Astrocyte (in vitro differentiated cells and primary cell): ENCODE data around the gene MYO15A. TPM values are rescaled to one million over a fixed set of nuclear protein-coding genes. Genes with fewer than 3 reads are reported as not detected.

Experiments
- DNase-seq: peaks from one replicate; pipeline ENCODE4 v3.0.0-alpha.2; 2010; ENCODE audit warnings: low read depth
- FAIRE-seq: peaks from 2 replicates; lab custom pipeline; 2011; peaks lifted over from hg19 to GRCh38; lab: Jason Lieb, UNC
- H2AFZ ChIP-seq: 2 replicates; pipeline ENCODE4 v1.6.0; 2012; ENCODE audit warnings: low read depth, low read length, inconsistent platforms
- H3K27ac ChIP-seq: 2 replicates; pipeline ENCODE4 v1.5.1; 2011; ENCODE audit warnings: low read depth, low read length, inconsistent platforms
- H3K27me3 ChIP-seq: 2 replicates; pipeline ENCODE4 v1.6.0; 2011; ENCODE audit warnings: low read length, inconsistent platforms; ENCODE audit not compliant: insufficient read depth
- H3K36me3 ChIP-seq: 2 replicates; pipeline ENCODE4 v1.5.1; 2011; ENCODE audit warnings: low read length, inconsistent platforms; ENCODE audit not compliant: insufficient read depth
- H3K4me1 ChIP-seq: 2 replicates; pipeline ENCODE4 v1.5.1; 2011; ENCODE audit warnings: low read length, inconsistent platforms; ENCODE audit not compliant: insufficient read depth
- H3K4me2 ChIP-seq: 2 replicates; pipeline ENCODE4 v1.6.0; 2012; ENCODE audit warnings: low read length, inconsistent platforms
- H3K4me3 ChIP-seq: 2 replicates; pipeline ENCODE4 v1.5.1; 2011; ENCODE audit warnings: low read depth, mild to moderate bottlenecking, low read length, inconsistent platforms; ENCODE audit not compliant: insufficient read depth
- H3K79me2 ChIP-seq: 2 replicates; pipeline ENCODE4 v1.6.0; 2012; ENCODE audit warnings: mild to moderate bottlenecking, low read length, inconsistent platforms; ENCODE audit not compliant: insufficient read depth
- H3K9ac ChIP-seq: 2 replicates; pipeline ENCODE4 v1.6.0; 2012; ENCODE audit warnings: mild to moderate bottlenecking, low read length, inconsistent platforms
- H3K9me3 ChIP-seq: 2 replicates; pipeline ENCODE4 v1.5.1; 2012; ENCODE audit warnings: low read depth, mild to moderate bottlenecking, low read length, inconsistent platforms; ENCODE audit not compliant: insufficient read depth
- H4K20me1 ChIP-seq: 2 replicates; pipeline ENCODE4 v1.6.0; 2012; ENCODE audit warnings: low read length, inconsistent platforms; ENCODE audit not compliant: insufficient read depth
- H3K27ac Mint-ChIP-seq: one replicate; pipeline ENCODE4 v1.8.0; 2021; ENCODE audit warnings: mild to moderate bottlenecking, mixed read lengths; ENCODE audit not compliant: unreplicated experiment
- H3K27me3 Mint-ChIP-seq: one replicate; pipeline ENCODE4 v1.8.0; 2021; ENCODE audit warnings: low read depth, mixed read lengths; ENCODE audit not compliant: unreplicated experiment
- H3K36me3 Mint-ChIP-seq: one replicate; pipeline ENCODE4 v1.8.0; 2021; ENCODE audit warnings: low read depth, mixed read lengths; ENCODE audit not compliant: unreplicated experiment
- H3K4me1 Mint-ChIP-seq: one replicate; pipeline ENCODE4 v1.8.0; 2021; ENCODE audit warnings: low read depth, mixed read lengths; ENCODE audit not compliant: unreplicated experiment
- H3K4me3 Mint-ChIP-seq: one replicate; pipeline ENCODE4 v1.8.0; 2021; ENCODE audit warnings: mild to moderate bottlenecking, moderate library complexity, mixed read lengths; ENCODE audit not compliant: unreplicated experiment
- H3K9me3 Mint-ChIP-seq: one replicate; pipeline ENCODE4 v1.8.0; 2021; ENCODE audit warnings: mild to moderate bottlenecking, mixed read lengths; ENCODE audit not compliant: unreplicated experiment
- CTCF ChIP-seq: IDR thresholded peaks from 2 replicates; pipeline ENCODE4 v1.5.1; 2011; ENCODE audit warnings: low read depth, mild to moderate bottlenecking, inconsistent platforms, low read length, moderate library complexity; ENCODE audit not compliant: insufficient read depth
- EZH2 ChIP-seq: IDR thresholded peaks from 2 replicates; pipeline ENCODE4 v1.6.1; 2012; ENCODE audit warnings: mild to moderate bottlenecking, low read length, inconsistent platforms; ENCODE audit not compliant: insufficient read depth
- total RNA-seq: library from RNA; stranded (reverse); gene quantifications from 2 replicates; pipeline ENCODE4 v1.2.1, GENCODE V29; 2021

MYO15A gene
- total RNA-seq, 1 donor from 2014 or later = 0.32 TPM

GRCh38 chr17:18122990-18123753 is 14.6 kb downstream of the MYO15A start:
- Histone ChIP-seq H3K4me1 (no peaks in the 10 kb centered on the region), H3K27ac (no peak overlapping the region), H2AFZ (no peak overlapping the region), H3K4me2 (no peak overlapping the region), H3K4me3 (no peak overlapping the region), H3K9me3 (no peaks in the 10 kb centered on the region), H3K36me3 (no peaks in the 10 kb centered on the region), H3K79me2 (no peaks in the 10 kb centered on the region), H3K9ac (no peak overlapping the region), H4K20me1 (no peaks in the 10 kb centered on the region), H3K27me3 (peaks cover 3% of the 10 kb centered on the region)
- H3K27me3 Mint-ChIP-seq = peaks cover 21% of the 10 kb centered on the region
- no peak overlapping the region for H3K4me3 Mint-ChIP-seq
- TF ChIP-seq CTCF (no peak), EZH2 (no peak)
- H3K27ac Mint-ChIP-seq = no peak overlapping the region
- peaks cover 7% of the 10 kb centered on the region for H3K9me3 Mint-ChIP-seq
- no peak for DNase-seq
- no peak for FAIRE-seq
- H3K36me3 Mint-ChIP-seq = no peaks in the 10 kb centered on the region
- no peaks in the 10 kb centered on the region for H3K4me1 Mint-ChIP-seq

- FAIRE-seq (no peak), DNase-seq (no peak)
- no peak overlapping the region for H3K4me3 Mint-ChIP-seq
- Histone ChIP-seq H2AFZ (no peak overlapping the region), H3K9me3 (no peaks in the 10 kb centered on the region), H4K20me1 (no peaks in the 10 kb centered on the region), H3K36me3 (no peaks in the 10 kb centered on the region), H3K27ac (no peak overlapping the region), H3K4me3 (no peak overlapping the region), H3K9ac (no peak overlapping the region), H3K4me1 (no peaks in the 10 kb centered on the region), H3K4me2 (no peak overlapping the region), H3K27me3 (peaks cover 3% of the 10 kb centered on the region), H3K79me2 (no peaks in the 10 kb centered on the region)
- H3K36me3 Mint-ChIP-seq = no peaks in the 10 kb centered on the region
- TF ChIP-seq CTCF (no peak), EZH2 (no peak)
- no peak overlapping the region for H3K27ac Mint-ChIP-seq
- peaks cover 29% of the 10 kb centered on the region for H3K27me3 Mint-ChIP-seq
- H3K4me1 Mint-ChIP-seq = no peaks in the 10 kb centered on the region
- peaks cover 6% of the 10 kb centered on the region for H3K9me3 Mint-ChIP-seq
Observed at GRCh38 chr17:18124345-18125126, 16.0 kb downstream of the MYO15A start.
